DND-41 (cell line): ENCODE measurements around the gene KIRREL3.

Experiments
- ATAC-seq: fragments of 200-7000 bp; cut with Tn5 transposase; 3 replicates; pipeline ENCODE4 v1.9.1; 2021; ENCODE audit warnings: low read depth; ENCODE audit not compliant: insufficient read depth
- DNase-seq: peaks from one replicate; pipeline ENCODE4 v3.0.0-alpha.2; 2020
- H2AFZ ChIP-seq: 2 replicates; pipeline ENCODE4 v1.6.0; 2012; ENCODE audit warnings: low read depth, low read length
- H3K27ac ChIP-seq: 2 replicates; pipeline ENCODE4 v1.5.1; 2012; ENCODE audit warnings: low read length, inconsistent platforms
- H3K27me3 ChIP-seq: fragments of 200-600 bp; sonication (generic); 2 replicates; pipeline ENCODE4 v1.6.0; 2012; ENCODE audit warnings: low read length, mild to moderate bottlenecking, inconsistent platforms; ENCODE audit not compliant: insufficient read depth, poor library complexity
- H3K36me3 ChIP-seq: 2 replicates; pipeline ENCODE4 v1.5.1; 2012; ENCODE audit warnings: low read length, inconsistent platforms; ENCODE audit not compliant: insufficient read depth
- H3K4me1 ChIP-seq: 2 replicates; pipeline ENCODE4 v1.5.1; 2012; ENCODE audit warnings: mild to moderate bottlenecking, low read length; ENCODE audit not compliant: insufficient read depth
- H3K4me2 ChIP-seq: 2 replicates; pipeline ENCODE4 v1.6.0; 2012; ENCODE audit warnings: mild to moderate bottlenecking, moderate library complexity, low read length, inconsistent platforms; ENCODE audit not compliant: insufficient read depth
- H3K4me3 ChIP-seq, 2 experiments: fragments of 200-600 bp in 1 of 2; shearing (Covaris generic) in 1 of 2; 2 replicates each; pipeline ENCODE4 v1.5.1; 2012 to 2016; ENCODE audit warnings: inconsistent platforms in 2 of 2, low read length in 2 of 2, mild to moderate bottlenecking in 2 of 2, low read depth in 1 of 2, moderate library complexity in 1 of 2
- H3K79me2 ChIP-seq: 2 replicates; pipeline ENCODE4 v1.6.0; 2012; ENCODE audit warnings: low read length, inconsistent platforms; ENCODE audit not compliant: insufficient read depth
- H3K9ac ChIP-seq: 2 replicates; pipeline ENCODE4 v1.6.0; 2012; ENCODE audit warnings: low read depth, mild to moderate bottlenecking, inconsistent platforms, low read length, moderate library complexity
- H3K9me3 ChIP-seq: 2 replicates; pipeline ENCODE4 v1.5.1; 2012; ENCODE audit warnings: low read length, moderate library complexity, mild to moderate bottlenecking, inconsistent platforms; ENCODE audit not compliant: insufficient read depth, severe bottlenecking
- H4K20me1 ChIP-seq: 2 replicates; pipeline ENCODE4 v1.6.0; 2012; ENCODE audit warnings: low read length; ENCODE audit not compliant: insufficient read depth
- EZH2 ChIP-seq: IDR thresholded peaks from 3 replicates; pipeline ENCODE4 v1.6.1; 2012; ENCODE audit warnings: borderline replicate concordance, low read depth, mild to moderate bottlenecking, moderate library complexity, low read length, inconsistent platforms; ENCODE audit not compliant: severe bottlenecking
- TF ChIP-seq, protein P1 (sequence below): IDR thresholded peaks from 2 replicates; pipeline ENCODE4 v1.5.1; 2012; ENCODE audit warnings: borderline replicate concordance, low read length, moderate library complexity, mild to moderate bottlenecking; ENCODE audit not compliant: poor library complexity, severe bottlenecking; ENCODE audit errors: extremely low read depth

The KIRREL3 gene

DNA sequence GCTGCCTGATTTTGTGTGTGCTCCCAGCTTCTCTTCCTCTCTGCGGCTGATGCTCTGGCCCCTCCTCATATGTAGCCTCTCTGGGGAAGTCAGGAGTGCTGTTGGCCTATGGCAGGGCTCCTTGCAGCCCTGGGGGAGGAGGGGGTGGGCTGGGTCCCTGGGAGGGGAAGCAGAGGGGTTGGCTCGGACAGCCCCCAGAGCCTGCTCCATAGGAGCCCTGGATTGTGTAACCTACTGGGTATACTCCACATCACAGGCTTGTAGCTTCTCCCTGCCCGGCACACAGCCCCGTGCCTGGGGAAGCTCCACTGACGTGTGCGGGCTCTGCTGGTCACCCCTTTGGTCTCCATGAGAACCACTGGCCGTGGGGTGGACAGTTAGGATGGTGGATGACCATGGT, 531.3 kb downstream of the KIRREL3 start:
- Histone ChIP-seq H3K4me1 (no peaks in the 10 kb centered on the region), H3K36me3 (no peaks in the 10 kb centered on the region), H3K27ac (no peak overlapping the region), H3K9ac (no peak overlapping the region), H4K20me1 (no peaks in the 10 kb centered on the region; the same call in 1 of the 2 replicates), H3K27me3 (peaks cover 5% of the 10 kb centered on the region), H3K4me2 (no peak overlapping the region), H3K79me2 (no peaks in the 10 kb centered on the region), H3K9me3 (no peaks in the 10 kb centered on the region), H3K4me3 (no peak overlapping the region), H2AFZ (no peak overlapping the region)
- DNase-seq = no peak
- no peak for TF ChIP-seq EZH2
- TF ChIP-seq, protein P1, sequence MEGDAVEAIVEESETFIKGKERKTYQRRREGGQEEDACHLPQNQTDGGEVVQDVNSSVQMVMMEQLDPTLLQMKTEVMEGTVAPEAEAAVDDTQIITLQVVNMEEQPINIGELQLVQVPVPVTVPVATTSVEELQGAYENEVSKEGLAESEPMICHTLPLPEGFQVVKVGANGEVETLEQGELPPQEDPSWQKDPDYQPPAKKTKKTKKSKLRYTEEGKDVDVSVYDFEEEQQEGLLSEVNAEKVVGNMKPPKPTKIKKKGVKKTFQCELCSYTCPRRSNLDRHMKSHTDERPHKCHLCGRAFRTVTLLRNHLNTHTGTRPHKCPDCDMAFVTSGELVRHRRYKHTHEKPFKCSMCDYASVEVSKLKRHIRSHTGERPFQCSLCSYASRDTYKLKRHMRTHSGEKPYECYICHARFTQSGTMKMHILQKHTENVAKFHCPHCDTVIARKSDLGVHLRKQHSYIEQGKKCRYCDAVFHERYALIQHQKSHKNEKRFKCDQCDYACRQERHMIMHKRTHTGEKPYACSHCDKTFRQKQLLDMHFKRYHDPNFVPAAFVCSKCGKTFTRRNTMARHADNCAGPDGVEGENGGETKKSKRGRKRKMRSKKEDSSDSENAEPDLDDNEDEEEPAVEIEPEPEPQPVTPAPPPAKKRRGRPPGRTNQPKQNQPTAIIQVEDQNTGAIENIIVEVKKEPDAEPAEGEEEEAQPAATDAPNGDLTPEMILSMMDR = no peak
- ATAC-seq = no peak

- DNase-seq = no peak
- H3K9ac ChIP-seq = no peak overlapping the region
- no peak overlapping the region for H3K27ac ChIP-seq
- no peaks in the 10 kb centered on the region for H3K4me1 ChIP-seq
- no peak overlapping the region for H2AFZ ChIP-seq
- H4K20me1 ChIP-seq = no peaks in the 10 kb centered on the region; the same call in 1 of the 2 replicates
- no peaks in the 10 kb centered on the region for H3K36me3 ChIP-seq
- TF ChIP-seq, protein P1 = no peak
- TF ChIP-seq EZH2 = no peak
- no peak overlapping the region for H3K4me3 ChIP-seq
- no peaks in the 10 kb centered on the region for H3K9me3 ChIP-seq
- ATAC-seq = no peak
- H3K79me2 ChIP-seq = no peaks in the 10 kb centered on the region
- peaks cover 5% of the 10 kb centered on the region for H3K27me3 ChIP-seq
- H3K4me2 ChIP-seq = no peak overlapping the region
These were observed 532.5 kb downstream of the KIRREL3 start for GRCh38 chr11:126468102-126468521.

DNA sequence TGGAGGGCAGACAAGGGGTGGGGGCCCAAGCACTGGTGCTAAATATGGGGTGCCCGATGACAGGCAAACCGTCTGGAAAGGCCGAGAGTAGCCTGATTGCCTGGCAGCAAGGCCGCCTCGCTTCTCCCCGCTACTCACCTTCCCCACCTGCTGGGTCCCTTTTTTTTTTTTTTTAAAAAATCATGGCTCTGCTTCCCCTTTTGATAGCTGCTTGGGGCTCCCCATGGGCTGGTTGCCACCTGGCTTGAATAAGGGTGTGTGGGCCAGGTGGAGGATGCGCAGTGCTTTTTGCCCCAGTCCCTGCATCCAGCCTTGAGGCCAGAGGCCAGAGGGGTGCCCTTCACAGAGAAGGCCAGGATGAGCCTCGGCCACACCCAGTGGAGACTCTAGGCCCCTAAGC, 533.1 kb downstream of the KIRREL3 start:
- H3K27ac ChIP-seq = no peak overlapping the region
- no peaks in the 10 kb centered on the region for H3K9me3 ChIP-seq
- H4K20me1 ChIP-seq = no peaks in the 10 kb centered on the region; the same call in 1 of the 2 replicates
- H3K79me2 ChIP-seq = no peaks in the 10 kb centered on the region
- no peaks in the 10 kb centered on the region for H3K36me3 ChIP-seq
- ATAC-seq (no peak), DNase-seq (no peak)
- no peak overlapping the region for H2AFZ ChIP-seq
- H3K4me3 ChIP-seq = no peak overlapping the region
- H3K4me1 ChIP-seq = no peaks in the 10 kb centered on the region
- H3K9ac ChIP-seq = no peak overlapping the region
- peaks cover 5% of the 10 kb centered on the region for H3K27me3 ChIP-seq
- no peak overlapping the region for H3K4me2 ChIP-seq
- no peak for TF ChIP-seq EZH2
- TF ChIP-seq, protein P1 = no peak

DNA sequence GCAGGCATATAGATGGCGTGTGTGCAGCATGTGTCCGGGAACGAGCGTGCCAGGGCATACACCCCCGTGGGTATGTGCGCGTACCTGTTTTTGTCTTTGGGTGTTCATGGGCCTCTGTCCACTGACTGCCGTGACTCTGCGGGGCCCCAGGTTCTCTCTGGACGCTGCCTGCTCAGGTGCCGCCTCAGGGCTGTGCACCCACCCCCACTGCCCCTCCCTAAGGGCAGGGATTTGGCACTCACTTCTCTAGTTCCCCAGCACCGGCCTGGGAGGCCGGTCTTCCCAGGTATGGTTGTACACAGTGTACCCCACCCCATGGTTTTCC, 533.6 kb downstream of the KIRREL3 start:
- Histone ChIP-seq H3K4me2 (no peak overlapping the region), H2AFZ (no peak overlapping the region)
- TF ChIP-seq, protein P1 = no peak
- TF ChIP-seq EZH2 = no peak

More for the DNA sequence above, 533.6 kb downstream of the KIRREL3 start:
- H3K27me3 ChIP-seq = peaks cover 5% of the 10 kb centered on the region
- DNase-seq (no peak), ATAC-seq (no peak)
- H3K36me3 ChIP-seq = no peaks in the 10 kb centered on the region
- no peaks in the 10 kb centered on the region for H3K4me1 ChIP-seq
- H3K79me2 ChIP-seq = no peaks in the 10 kb centered on the region
- H4K20me1 ChIP-seq = no peaks in the 10 kb centered on the region; the same call in 1 of the 2 replicates
- H3K27ac ChIP-seq = no peak overlapping the region
- no peak overlapping the region for H3K9ac ChIP-seq
- no peak overlapping the region for H3K4me3 ChIP-seq
- no peaks in the 10 kb centered on the region for H3K9me3 ChIP-seq
